ENCODE data around the gene ASPG. TPM values are rescaled to one million over a fixed set of nuclear protein-coding genes. Genes with fewer than 3 reads are reported as not detected.

ASPG gene
- 4.7 TPM for total RNA-seq

DNA sequence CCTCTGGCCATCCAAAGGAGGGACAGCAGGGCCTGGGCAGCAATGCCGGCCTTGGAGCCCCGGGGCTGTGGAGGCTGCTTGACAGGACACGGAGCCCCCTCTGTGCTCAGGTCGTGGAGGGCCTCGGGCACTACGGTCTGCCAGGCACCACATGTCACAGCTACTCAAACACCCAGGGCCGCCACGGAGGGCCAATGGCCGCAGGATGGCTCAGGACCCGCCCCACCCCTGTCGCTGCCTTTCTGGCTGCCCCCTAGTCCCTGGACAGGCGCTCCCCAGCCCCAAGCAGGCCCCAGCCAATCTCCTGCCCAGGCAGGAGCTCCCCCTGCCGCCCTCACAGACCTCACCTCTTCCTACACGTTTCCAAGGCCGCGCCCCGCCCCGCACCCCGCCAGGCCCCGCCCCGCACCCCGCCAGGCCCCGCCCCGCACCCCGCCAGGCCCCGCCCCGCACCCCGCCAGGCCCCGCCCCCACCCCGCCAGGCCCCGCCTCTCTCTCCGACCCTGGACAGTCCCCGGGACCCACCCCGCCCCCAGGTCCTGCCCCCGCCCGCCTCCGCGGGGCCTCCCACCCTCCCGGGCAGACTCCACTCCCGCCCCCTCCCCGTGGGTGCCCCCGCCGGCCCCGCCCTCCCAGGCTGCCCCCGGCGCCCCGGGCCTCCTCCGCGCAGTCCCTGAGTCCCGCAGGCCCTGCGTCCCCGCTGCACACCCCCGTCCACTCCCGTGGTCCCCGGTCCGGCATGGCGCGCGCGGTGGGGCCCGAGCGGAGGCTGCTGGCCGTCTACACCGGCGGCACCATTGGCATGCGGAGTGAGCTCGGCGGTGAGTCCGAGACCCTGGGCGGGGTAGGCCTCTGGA is at the start of gene ASPG:
Gene ASPG (plus strand): TSS at position 669 of the 857 bp plus-strand sequence. CDS start 71 bp downstream, at position 740.
- no peak for DNase-seq (ENCODE audit: low spot score)

DNA sequence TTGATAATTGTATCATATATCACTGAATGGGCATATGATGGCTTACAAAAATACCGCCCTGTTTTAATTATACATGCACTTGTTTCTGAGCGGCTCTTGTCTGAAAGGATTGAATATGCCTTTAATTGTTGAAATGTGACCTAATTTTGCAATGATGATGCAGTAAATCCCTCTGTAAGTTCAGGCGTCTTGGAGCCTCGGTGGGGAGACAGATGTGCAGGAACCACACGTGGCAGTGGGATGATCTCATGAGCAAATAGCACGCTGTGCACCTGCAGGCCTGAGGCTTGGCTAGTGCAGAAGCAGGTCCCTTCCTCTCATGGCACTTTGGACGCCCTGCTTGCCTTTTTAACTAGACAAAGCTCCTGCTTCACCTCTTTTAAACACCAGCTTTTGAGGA is 49.3 kb upstream of the ASPG start:
- DNase-seq (ENCODE audit: low spot score): no peak

- no peak for DNase-seq (ENCODE audit: low spot score)
Measured at GRCh38 chr14:104037074-104037473, 48.4 kb upstream of the ASPG start.

GRCh38 chr14:104037903-104038302 is 47.6 kb upstream of the ASPG start:
- no peak for DNase-seq (ENCODE audit: low spot score)

GRCh38 chr14:104039214-104039613 is 46.3 kb upstream of the ASPG start:
- no peak for DNase-seq (ENCODE audit: low spot score)

DNA sequence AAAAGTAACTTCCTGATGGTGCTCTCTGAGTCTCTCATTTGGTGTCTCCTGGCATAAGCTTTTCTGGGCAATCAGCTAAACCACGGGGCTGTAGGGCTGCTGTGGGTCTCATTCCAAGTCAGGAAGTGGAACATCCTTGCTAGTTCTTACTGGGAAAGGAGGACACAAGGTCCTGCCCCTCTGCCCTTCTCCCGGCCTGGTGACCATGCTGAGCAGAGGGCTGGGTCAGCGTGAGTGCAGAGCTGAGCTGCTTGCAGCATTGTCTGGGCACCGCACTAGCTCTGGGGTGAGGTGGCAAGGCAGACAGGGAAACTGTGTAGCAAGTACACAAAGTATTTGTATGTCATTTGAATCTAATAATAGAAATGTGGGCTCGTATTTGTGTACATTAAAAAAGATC is 45.0 kb upstream of the ASPG start:
- DNase-seq (ENCODE audit: low spot score): no peak

DNA sequence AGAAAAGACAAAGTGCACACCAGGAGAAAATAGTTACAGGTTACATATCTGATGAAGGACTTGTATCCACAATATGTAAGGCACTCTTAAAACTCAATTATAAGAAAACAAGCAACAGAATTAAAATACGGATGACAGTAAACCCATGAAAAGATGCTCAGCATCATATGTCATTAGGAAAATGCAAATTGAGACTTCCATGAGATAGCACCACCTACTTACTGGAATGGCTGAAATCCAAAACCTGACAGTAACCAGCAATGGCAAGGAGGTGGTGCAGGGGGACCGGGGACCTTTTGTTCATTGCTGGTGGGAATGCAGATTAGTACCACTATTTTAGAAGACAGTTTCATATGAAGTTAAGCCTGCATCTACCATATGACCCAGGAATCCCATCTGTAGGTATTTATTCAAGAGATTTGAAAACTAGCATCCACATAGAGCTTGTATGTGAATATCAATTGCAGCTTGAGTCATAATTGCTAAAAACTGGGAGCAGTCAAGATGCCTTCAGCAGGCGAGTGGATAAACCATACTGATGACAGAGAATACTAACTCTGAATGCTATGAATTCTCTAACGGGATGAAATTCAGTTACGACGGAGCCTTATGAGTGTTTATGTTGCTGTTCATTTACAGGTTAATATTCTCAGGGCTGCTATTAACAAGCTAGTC is 43.9 kb upstream of the ASPG start:
- no peak for DNase-seq (ENCODE audit: low spot score)

DNA sequence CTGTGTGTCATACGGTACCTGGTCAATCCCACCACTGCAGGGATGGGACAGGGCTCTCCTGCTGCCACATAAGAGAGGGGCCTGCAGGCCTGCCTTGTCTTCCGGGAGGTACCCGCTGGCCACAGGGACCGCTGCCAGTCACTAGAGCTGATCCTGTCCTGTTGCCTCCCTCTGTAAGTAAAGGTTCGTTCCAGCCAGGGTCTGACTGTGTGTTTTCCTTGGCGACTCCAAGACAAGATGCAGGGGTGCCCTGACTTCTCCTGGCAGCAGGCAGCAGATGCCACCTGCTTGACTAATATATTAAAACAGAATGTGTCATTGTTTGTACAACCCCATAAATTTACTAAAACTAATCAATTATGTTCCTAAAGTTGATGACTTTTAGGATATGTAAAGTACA is 41.5 kb upstream of the ASPG start:
- DNase-seq (ENCODE audit: low spot score): no peak

DNA sequence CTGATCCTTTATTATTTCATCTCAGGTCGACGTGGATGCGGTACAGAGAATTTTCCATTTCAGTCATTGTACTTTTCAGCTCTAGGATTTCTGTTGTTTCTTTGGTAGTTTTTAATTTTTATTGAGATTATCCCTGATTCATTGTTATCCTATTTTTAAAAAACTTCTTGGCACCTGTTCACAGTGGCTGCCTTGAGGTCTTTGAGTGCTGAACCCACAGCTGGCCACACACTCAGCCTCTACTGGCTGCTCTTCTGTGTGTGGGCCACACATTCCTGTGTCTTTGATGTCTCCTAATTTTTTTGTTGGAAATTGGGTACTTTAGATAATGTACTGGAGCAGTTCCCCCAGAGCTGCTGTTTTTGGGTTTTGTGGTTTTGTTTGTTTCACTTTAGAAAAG is 37.7 kb upstream of the ASPG start:
- DNase-seq (ENCODE audit: low spot score): no peak

DNA sequence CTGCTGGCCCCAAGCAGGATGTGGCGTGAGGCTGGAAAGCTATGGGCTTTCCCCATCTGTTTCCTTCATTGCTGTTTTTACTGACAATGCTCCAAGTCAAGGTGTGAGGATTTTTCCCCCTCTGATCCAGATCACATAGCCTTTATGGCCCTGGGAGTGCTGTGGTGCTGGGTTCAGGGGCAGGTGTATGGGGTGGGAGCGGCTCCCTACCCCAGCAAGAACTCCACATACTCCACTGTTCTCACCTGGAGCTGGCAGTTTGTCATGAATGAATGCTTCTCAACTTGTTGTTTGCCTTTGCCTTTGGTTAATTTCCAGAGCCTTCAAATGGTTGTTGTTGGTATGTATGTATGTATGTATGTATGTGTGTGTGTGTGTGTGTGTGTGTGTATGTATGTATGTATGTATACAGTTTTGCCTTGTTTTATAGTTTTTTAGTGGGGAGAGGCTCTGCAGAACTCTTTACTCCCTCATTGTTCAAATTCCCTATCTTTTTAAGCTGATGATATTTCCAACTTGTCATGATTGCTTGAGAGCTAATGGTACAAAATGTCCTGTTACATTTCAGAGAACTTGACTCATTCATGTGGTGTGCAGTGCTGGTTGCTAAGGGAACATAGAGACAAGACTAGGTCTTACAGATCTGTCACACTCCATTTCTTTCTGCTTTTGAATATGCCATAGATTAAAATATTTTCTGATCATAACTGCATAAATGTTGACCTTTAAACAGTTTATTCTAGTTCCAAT is 36.6 kb upstream of the ASPG start:
- DNase-seq (ENCODE audit: low spot score): no peak

GRCh38 chr14:104049576-104050240 is 35.8 kb upstream of the ASPG start:
- no peak for DNase-seq (ENCODE audit: low spot score)

DNA sequence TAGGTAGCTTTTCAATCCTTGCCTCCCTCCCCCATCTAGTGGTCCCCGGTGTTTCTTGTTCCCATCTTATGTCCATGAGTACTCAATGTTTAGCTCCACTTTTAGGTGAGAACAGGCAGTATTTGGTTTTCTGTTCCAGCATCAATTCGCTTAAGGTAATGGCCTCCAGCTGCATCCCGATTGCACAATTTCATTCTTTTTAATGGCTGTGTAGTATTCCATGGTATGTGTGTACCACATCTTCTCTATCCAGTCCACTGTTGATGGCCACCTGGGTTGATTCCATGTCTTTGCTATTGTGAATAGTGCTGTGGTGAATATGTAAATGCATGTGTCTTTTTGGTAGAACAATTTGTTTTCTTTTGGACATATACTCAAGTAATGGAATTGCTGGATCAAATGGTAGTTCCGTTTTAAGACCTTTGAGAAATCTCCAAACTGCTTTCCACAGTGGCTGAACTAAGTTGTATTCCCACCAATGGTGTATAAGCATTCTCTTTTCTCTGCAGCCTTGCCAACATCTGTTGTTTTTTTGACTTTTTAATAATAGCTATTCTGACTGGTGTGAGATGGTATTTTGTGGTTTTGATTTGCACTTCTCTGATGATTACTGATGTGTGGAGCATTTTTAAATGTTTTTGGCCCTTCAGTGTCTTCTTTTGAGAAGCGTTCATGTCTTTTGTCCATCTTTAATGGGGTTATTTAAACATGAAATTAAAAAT is 34.2 kb upstream of the ASPG start:
- DNase-seq (ENCODE audit: low spot score): no peak

- no peak for DNase-seq (ENCODE audit: low spot score)
Measured at GRCh38 chr14:104054222-104054905, 31.1 kb upstream of the ASPG start.

GRCh38 chr14:104062281-104062680 is 23.2 kb upstream of the ASPG start:
- DNase-seq (ENCODE audit: low spot score): no peak

DNA sequence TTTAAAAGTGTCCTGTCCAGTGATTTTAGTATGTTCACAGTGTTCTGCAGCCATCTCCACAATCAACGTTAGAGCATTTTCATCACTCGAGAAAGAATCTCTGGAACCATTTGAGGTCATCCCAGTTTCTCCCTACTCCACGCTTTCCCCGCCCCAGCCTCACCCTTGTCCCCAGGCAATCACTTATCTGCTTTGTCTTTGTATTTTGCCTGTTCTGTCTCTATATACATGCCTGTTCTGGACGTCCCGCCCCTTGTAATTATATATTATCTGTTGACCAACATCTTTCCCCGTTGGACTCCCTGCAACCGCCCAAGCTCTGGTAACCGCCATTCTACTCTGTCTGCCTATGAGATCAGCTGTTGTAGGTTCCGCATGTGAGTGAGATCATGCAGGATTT is 21.5 kb upstream of the ASPG start:
- no peak for DNase-seq (ENCODE audit: low spot score)

GRCh38 chr14:104066279-104066678 is 19.2 kb upstream of the ASPG start:
- DNase-seq (ENCODE audit: low spot score): no peak

GRCh38 chr14:104066719-104067295 is 18.7 kb upstream of the ASPG start:
- no peak for DNase-seq (ENCODE audit: low spot score)

GRCh38 chr14:104069541-104069940 is 16.0 kb upstream of the ASPG start:
- no peak for DNase-seq (ENCODE audit: low spot score)

- DNase-seq (ENCODE audit: low spot score): no peak
Measured at GRCh38 chr14:104072586-104072985, 12.9 kb upstream of the ASPG start.

- no peak for DNase-seq (ENCODE audit: low spot score)
Measured at GRCh38 chr14:104073764-104074163, 11.7 kb upstream of the ASPG start.

Measured in mucosa of gallbladder (tissue), 1 donor.